Measurements from ENCODE around the gene CDC25A. TPM values are rescaled to one million over a fixed set of nuclear protein-coding genes. Genes with fewer than 3 reads are reported as not detected.
A peak's percentile ranks its signal among the peaks of the same experiment; 100 is the strongest.

Gene CDC25A
- total RNA-seq, 2 donors from 2014 or later = 0.24 to 0.74 TPM

GRCh38 chr3:48209445-48209844 is 21.2 kb upstream of the CDC25A start:
- DNase-seq (ENCODE audit: low spot score) = no peak
- no peaks in the 10 kb centered on the region for H3K27me3 ChIP-seq

GRCh38 chr3:48208076-48208475 is 19.9 kb upstream of the CDC25A start:
- no peak overlapping the region for H3K27ac ChIP-seq
- no peaks in the 10 kb centered on the region for H3K36me3 ChIP-seq
- no peaks in the 10 kb centered on the region for H3K4me1 ChIP-seq
- TF ChIP-seq CTCF (IDR thresholded peaks at IDR 0.05) = no peak
- no peak overlapping the region for H3K4me3 ChIP-seq
- no peak for DNase-seq (ENCODE audit: low spot score)
- no peaks in the 10 kb centered on the region for H3K27me3 ChIP-seq
- H3K9me3 ChIP-seq = no peaks in the 10 kb centered on the region

More at GRCh38 chr3:48209445-48209844, 21.2 kb upstream of the CDC25A start:
- no peaks in the 10 kb centered on the region for H3K36me3 ChIP-seq
- TF ChIP-seq CTCF (IDR thresholded peaks at IDR 0.05) = no peak
- no peaks in the 10 kb centered on the region for H3K9me3 ChIP-seq
- H3K27ac ChIP-seq = no peak overlapping the region
- no peaks in the 10 kb centered on the region for H3K4me1 ChIP-seq
- H3K4me3 ChIP-seq = no peak overlapping the region

GRCh38 chr3:48202632-48203031 is 14.4 kb upstream of the CDC25A start:
- TF ChIP-seq CTCF (IDR thresholded peaks at IDR 0.05) = no peak
- DNase-seq (ENCODE audit: low spot score) = no peak

GRCh38 chr3:48199117-48199516 is 10.9 kb upstream of the CDC25A start:
- Histone ChIP-seq H3K27me3 (no peaks in the 10 kb centered on the region), H3K4me3 (no peak overlapping the region), H3K36me3 (no peaks in the 10 kb centered on the region), H3K9me3 (no peaks in the 10 kb centered on the region), H3K4me1 (no peaks in the 10 kb centered on the region), H3K27ac (no peak overlapping the region)
- DNase-seq (ENCODE audit: low spot score) = no peak
- TF ChIP-seq CTCF (IDR thresholded peaks at IDR 0.05) = no peak

More at GRCh38 chr3:48202632-48203031, 14.4 kb upstream of the CDC25A start:
- Histone ChIP-seq H3K4me3 (no peak overlapping the region), H3K27me3 (no peaks in the 10 kb centered on the region), H3K9me3 (no peaks in the 10 kb centered on the region), H3K36me3 (no peaks in the 10 kb centered on the region), H3K27ac (no peak overlapping the region), H3K4me1 (no peaks in the 10 kb centered on the region)

- TF ChIP-seq CTCF (IDR thresholded peaks at IDR 0.05) = no peak
- no peak overlapping the region for H3K27ac ChIP-seq
- no peaks in the 10 kb centered on the region for H3K9me3 ChIP-seq
- H3K27me3 ChIP-seq = no peaks in the 10 kb centered on the region
- H3K4me1 ChIP-seq = no peaks in the 10 kb centered on the region
- H3K4me3 ChIP-seq = no peak overlapping the region
- no peaks in the 10 kb centered on the region for H3K36me3 ChIP-seq
- no peak for DNase-seq (ENCODE audit: low spot score)
Measured at GRCh38 chr3:48196611-48197010, 8.4 kb upstream of the CDC25A start.

- no peaks in the 10 kb centered on the region for H3K27me3 ChIP-seq
- DNase-seq (ENCODE audit: low spot score) = peak; percentile 70
- H3K27ac ChIP-seq = no peak overlapping the region
- H3K4me1 ChIP-seq = no peaks in the 10 kb centered on the region
- H3K36me3 ChIP-seq = no peaks in the 10 kb centered on the region
- peak; percentile 48 to 75 for TF ChIP-seq CTCF (IDR thresholded peaks at IDR 0.05)
- no peak overlapping the region for H3K4me3 ChIP-seq
- no peaks in the 10 kb centered on the region for H3K9me3 ChIP-seq
Measured at GRCh38 chr3:48194446-48195071, 6.3 kb upstream of the CDC25A start.
